Heart left ventricle (tissue), 16 donors: ENCODE results near the gene DIAPH2. TPM values are rescaled to one million over a fixed set of nuclear protein-coding genes. Genes with fewer than 3 reads are reported as not detected.
A peak's percentile ranks its signal among the peaks of the same experiment; 100 is the strongest.

Experiments used
- ATAC-seq, 4 donors: fragments of 200-7000 bp; cut with Tn5 transposase; one replicate each; pipeline ENCODE4 v1.9.1; 2020 to 2022; ENCODE audit warnings: moderate library complexity in 4 of 4, mild to moderate bottlenecking in 3 of 4, moderate number of reproducible peaks in 1 of 4
- DNase-seq, 5 donors: peaks; one replicate each; pipeline ENCODE4 v3.0.0-alpha.2; 2020
- H3K27ac ChIP-seq, 12 donors: fragments of 200-600 bp; sonication (generic) in 4 of 12; one replicate each; pipeline versions ENCODE4 v1.5.0 to v1.8.0; 2016 to 2022; ENCODE audit warnings: mild to moderate bottlenecking in 2 of 12
- H3K27me3 ChIP-seq, 9 donors: fragments of 200-600 bp; sonication (generic) in 2 of 9; one replicate each; pipeline versions ENCODE4 v1.5.1 to v1.8.0; 2016 to 2022; ENCODE audit warnings: mild to moderate bottlenecking in 3 of 9
- H3K36me3 ChIP-seq, 9 donors: fragments of 200-600 bp; sonication (generic) in 2 of 9; one replicate each; pipeline versions ENCODE4 v1.5.0 to v1.8.0; 2018 to 2022; ENCODE audit warnings: mild to moderate bottlenecking in 2 of 9
- H3K4me1 ChIP-seq, 12 donors: fragments of 200-600 bp; sonication (generic) in 4 of 12; one replicate each; pipeline versions ENCODE4 v1.5.0 to v1.8.0; 2016 to 2022; ENCODE audit warnings: mild to moderate bottlenecking in 3 of 12
- H3K4me3 ChIP-seq, 12 donors: fragments of 200-600 bp; sonication (generic) in 4 of 12; one replicate each; pipeline versions ENCODE4 v1.5.0 to v1.8.0; 2017 to 2022; ENCODE audit warnings: mild to moderate bottlenecking in 9 of 12, moderate library complexity in 4 of 12
- H3K9me3 ChIP-seq, 12 donors: fragments of 200-600 bp; sonication (generic) in 4 of 12; one replicate each; pipeline versions ENCODE4 v1.5.0 to v1.8.0; 2016 to 2022; ENCODE audit warnings: mild to moderate bottlenecking in 1 of 12
- CTCF ChIP-seq, 12 donors: fragments of 200-600 bp; sonication (generic) in 4 of 12; IDR thresholded peaks; one replicate each; pipeline versions ENCODE4 v1.5.0 to v1.8.0; 2018 to 2022; ENCODE audit warnings: antibody characterized with exemption in 12 of 12, mild to moderate bottlenecking in 5 of 12
- POLR2A ChIP-seq, 2 donors: fragments of 450-650 bp; IDR thresholded peaks; one replicate each; pipeline ENCODE4 v1.6.1; 2017; ENCODE audit warnings: antibody characterized with exemption in 2 of 2, mild to moderate bottlenecking in 2 of 2, moderate library complexity in 2 of 2
- WGBS, 4 donors: extraction: QIAGEN DNeasy Blood & Tissue Kit in 2 of 4; methylation state at CpG; one replicate each; pipeline versions ENCODE4 v1.1.5 to v1.1.7; 2013 to 2018; 5-methylcytosine and 5-hydroxymethylcytosine counted together
- intact Hi-C, 10 donors: fragments of 100-400 bp; cut with DNase I; formaldehyde crosslinking; loops; one replicate each; pipeline versions ENCODE4 v1.11.1 to v1.14.2; 2022
- polyA plus RNA-seq, 2 donors: library from polyadenylated mRNA; stranded (reverse); fragments of 200-250 nt; gene quantifications; one replicate each; pipeline ENCODE4 v1.2.3, GENCODE V29; 2013
- total RNA-seq, 9 donors: library from RNA; depleted of rRNA in 2 of 9; stranded (reverse); fragments of >200 nt in 2 of 9; fragmentation: NEBNext Ultra II Directional in 3 of 9; extraction: Animal tissue kit (Norgen Biotek cat#: 25700) in 3 of 9; gene quantifications; one replicate each; pipeline versions ENCODE4 v1.1.0 to v1.2.4, GENCODE V29; 2016 to 2023
- donor health status: ischemic (EF 13 %, LVEDD 7.1; RV severe dilation, severe dysfunction).
- donor health status: healthy with polysubstance abuse.
- donor health status: DM: no; HTN: yes; CAD: no.
- donor health status: DM: no; HTN: no; CAD: no.
- donor health status: ischemic (EF 25% LVEDD 6.9; RV normal size, moderate dysfunction).
- donor health status: ischemic (EF 25% LVEDD 5.7; RV mildly dilated, moderate dysfunction).
- donor health status: healthy.
- donor health status: DM: yes; HTN: yes; CAD: no.
- donor health status: ischemic (EF 35%, LVEDD 5.7; RV mildly dilated, moderate dysfunction).
- donor health status: nonischemic (EF 11% LVEDD 7.7; RV severe dilation, severe dysfunction).
- donor health status: DM: yes; HTN: yes; CAD: no.
- donor health status: PGD.
- donor health status: ischemic (EF 29% LVEDD 5.4; RV normal size, mild dysfunction).
- donor health status: nonischemic (EF 23%, LVEDD 6.1; RV moderate dilation, normal function).

The DIAPH2 gene
- total and polyA plus RNA-seq, 11 donors: 3.7 to 18.8 (median 12.3) TPM

- Histone ChIP-seq H3K27me3 (no peaks in the 10 kb centered on the region), H3K4me1 (peaks cover 0 to 10% (median 0%) of the 10 kb centered on the region in 12 donors), H3K27ac (no peak overlapping the region), H3K36me3 (no peaks in the 10 kb centered on the region), H3K4me3 (no peak overlapping the region), H3K9me3 (no peaks in the 10 kb centered on the region)
- ATAC-seq (peak in 3 of 4 donors; percentile 41 to 58 (median 47)), DNase-seq (no peak)
- WGBS, 4 donors: 14 to 15% (median 14%) methylated on average over 1 of the region's 1 CpG
- no peak for TF ChIP-seq POLR2A (IDR thresholded peaks at IDR 0.05)
- no peak for TF ChIP-seq CTCF (IDR thresholded peaks at IDR 0.05)
- intact Hi-C loops: no loop called here
These were observed 297.5 kb downstream of the DIAPH2 start for GRCh38 chrX:96982161-96982560.

- peaks cover 0 to 10% (median 0%) of the 10 kb centered on the region in 12 donors for H3K4me1 ChIP-seq
- WGBS, 4 donors: 69 to 78% (median 72%) methylated on average over 3 of the region's 3 CpGs
- H3K27ac ChIP-seq: no peak overlapping the region
- H3K27me3 ChIP-seq: no peaks in the 10 kb centered on the region
- H3K36me3 ChIP-seq: no peaks in the 10 kb centered on the region
- ATAC-seq (no peak), DNase-seq (no peak)
- H3K9me3 ChIP-seq: no peaks in the 10 kb centered on the region
- intact Hi-C loops: no loop called here
- TF ChIP-seq POLR2A (IDR thresholded peaks at IDR 0.05) (no peak), CTCF (IDR thresholded peaks at IDR 0.05) (no peak)
- no peak overlapping the region for H3K4me3 ChIP-seq
These were observed 299.9 kb downstream of the DIAPH2 start for GRCh38 chrX:96984538-96984937.

GRCh38 chrX:96985046-96985445 is 300.4 kb downstream of the DIAPH2 start:
- ATAC-seq (no peak), DNase-seq (no peak)
- Histone ChIP-seq H3K36me3 (no peaks in the 10 kb centered on the region), H3K4me3 (no peak overlapping the region), H3K9me3 (no peaks in the 10 kb centered on the region), H3K4me1 (peaks cover 0 to 10% (median 0%) of the 10 kb centered on the region in 12 donors), H3K27me3 (no peaks in the 10 kb centered on the region), H3K27ac (no peak overlapping the region)
- intact Hi-C loops: no loop called here
- TF ChIP-seq POLR2A (IDR thresholded peaks at IDR 0.05) (no peak), CTCF (IDR thresholded peaks at IDR 0.05) (no peak)
- WGBS, 4 donors: 42 to 53% (median 50%) methylated on average over 2 of the region's 2 CpGs

GRCh38 chrX:96987228-96987627 is 302.6 kb downstream of the DIAPH2 start:
- no peak overlapping the region for H3K27ac ChIP-seq
- intact Hi-C loops: no loop called here
- TF ChIP-seq CTCF (IDR thresholded peaks at IDR 0.05) (no peak), POLR2A (IDR thresholded peaks at IDR 0.05) (no peak)
- 79 to 100% (median 84%) methylated on average over 1 of the region's 1 CpG for WGBS, 4 donors
- no peak overlapping the region for H3K4me3 ChIP-seq
- ATAC-seq: no peak
- no peak for DNase-seq
- no peaks in the 10 kb centered on the region for H3K27me3 ChIP-seq
- H3K4me1 ChIP-seq: peaks cover 0 to 10% (median 0%) of the 10 kb centered on the region in 12 donors
- no peaks in the 10 kb centered on the region for H3K9me3 ChIP-seq
- H3K36me3 ChIP-seq: no peaks in the 10 kb centered on the region
